PFSK-1 (cell line): ENCODE results near the gene SLC35G2.

Experiments used
- POLR2AphosphoS5 ChIP-seq: IDR thresholded peaks from 2 replicates; pipeline ENCODE4 v1.6.1; 2012; ENCODE audit warnings: low read depth, mild to moderate bottlenecking, control low read depth, low read length, moderate library complexity
- TAF1 ChIP-seq: IDR thresholded peaks from 2 replicates; pipeline ENCODE4 v1.6.1; 2012; ENCODE audit warnings: low read length, control low read depth, borderline replicate concordance; ENCODE audit not compliant: insufficient read depth

- TF ChIP-seq POLR2AphosphoS5, result no peak
- TF ChIP-seq TAF1, result no peak
Observed at GRCh38 chr3:136788154-136788553, 30.8 kb upstream of the SLC35G2 start.
